ENCODE results near the gene IL32. TPM values are rescaled to one million over a fixed set of nuclear protein-coding genes. Genes with fewer than 3 reads are reported as not detected.

Gene IL32
- total RNA-seq: 1 to 10 TPM in 1 of 2 donors, not detected in 1; 6.2 TPM

GRCh38 chr16:3065069-3065741 lies at the start of gene IL32:
IL32 (plus strand) TSS chr16:3065640; CDS start chr16:3065812, 172 bp downstream.

GRCh38 chr16:3017794-3018506 lies 47.5 kb upstream of the IL32 start, which contains the start of gene CLDN6:
CLDN6 (minus strand) TSS chr16:3018183; CDS start chr16:3016021, 2,162 bp downstream.

GRCh38 chr16:3020247-3020603 lies 45.2 kb upstream of the IL32 start, which contains the start of gene TNFRSF12A:
TNFRSF12A (plus strand) TSS chr16:3020368; CDS start chr16:3020398, 30 bp downstream.

GRCh38 chr16:3023669-3024478 lies 41.6 kb upstream of the IL32 start, which contains the start of the genes HCFC1R1 and THOC6:
HCFC1R1 (minus strand) TSS chr16:3023942; CDS start chr16:3023941, 1 bp downstream.
THOC6 (plus strand) TSS chr16:3024035; CDS start chr16:3024327, 292 bp downstream.

GRCh38 chr16:3036726-3037315 lies 28.6 kb upstream of the IL32 start, which contains the start of gene BICDL2:
BICDL2 (minus strand) TSS chr16:3036944; CDS start chr16:3035496, 1,448 bp downstream.

GRCh38 chr16:3045758-3046640 lies 19.4 kb upstream of the IL32 start, which contains the start of gene MMP25:
MMP25 (plus strand) TSS chr16:3046561; CDS start chr16:3046918, 357 bp downstream.

GRCh38 chr16:3098459-3099394 lies 33.3 kb downstream of the IL32 start, which contains the start of gene ZSCAN10:
ZSCAN10 (minus strand) TSS chr16:3099294; CDS start chr16:3092937, 6,357 bp downstream.

GRCh38 chr16:3112058-3112880 lies 46.8 kb downstream of the IL32 start, which contains the start of gene ZNF205:
ZNF205 (plus strand) TSS chr16:3112586; CDS start chr16:3113431, 845 bp downstream.

Small RNAs within 50 kb of the gene (small RNA-seq; reads per million reads assigned to genes)
- gene RNU1-22P: 0.21 to 0.52 reads per million in 2 donors

Other genes with a start within 250 kb of the IL32 start
- gene PRSS21, start 248.4 kb upstream of the IL32 start, total RNA-seq: 1 to 10 TPM in 1 of 2 donors, not detected in 1; 1.4 TPM
- not detected for gene ZG16B, start 235.3 kb upstream of the IL32 start, total RNA-seq
- not detected for gene PRSS22, start 207.5 kb upstream of the IL32 start, total RNA-seq
- gene FLYWCH2, start 182.4 kb upstream of the IL32 start, total RNA-seq: 10 to 100 TPM; 47.8 to 57.6 TPM
- 100 to 1,000 TPM in 1 of 2 donors, 10 to 100 TPM in 1; 54.6 to 113 TPM for gene FLYWCH1, start 153.7 kb upstream of the IL32 start, total RNA-seq
- under 1 TPM; 0.33 to 0.34 TPM for gene KREMEN2, start 101.4 kb upstream of the IL32 start, total RNA-seq
- 10 to 100 TPM in 1 of 2 donors, 1 to 10 TPM in 1; 9.6 to 22.0 TPM for gene PAQR4, start 96.3 kb upstream of the IL32 start, total RNA-seq
- 10 to 100 TPM; 16.5 to 52.3 TPM for gene PKMYT1, start 85.2 kb upstream of the IL32 start, total RNA-seq
- gene CLDN9, start 52.7 kb upstream of the IL32 start, total RNA-seq: not detected
- gene CLDN6, start 47.5 kb upstream of the IL32 start, total RNA-seq: not detected
- gene TNFRSF12A, start 45.3 kb upstream of the IL32 start, total RNA-seq: 10 to 100 TPM; 16.9 to 35.6 TPM
- gene HCFC1R1, start 41.7 kb upstream of the IL32 start, total RNA-seq: 10 to 100 TPM; 11.7 to 19.6 TPM
- gene THOC6, start 41.6 kb upstream of the IL32 start, total RNA-seq: 10 to 100 TPM; 24.0 to 25.5 TPM
- not detected for gene BICDL2, start 28.7 kb upstream of the IL32 start, total RNA-seq
- gene MMP25, start 19.1 kb upstream of the IL32 start, total RNA-seq: under 1 TPM; under 0.01 to 1.00 TPM
- gene ZSCAN10, start 33.7 kb downstream of the IL32 start, total RNA-seq: not detected
- 10 to 100 TPM; 17.6 to 18.2 TPM for gene ZNF205, start 46.9 kb downstream of the IL32 start, total RNA-seq
- gene ZNF213, start 69.4 kb downstream of the IL32 start, total RNA-seq: 1 to 10 TPM; 7.0 to 7.9 TPM
- not detected for gene OR1F1, start 122.6 kb downstream of the IL32 start, total RNA-seq
- gene ZNF200, start 169.5 kb downstream of the IL32 start, total RNA-seq: 10 to 100 TPM in 1 of 2 donors, 1 to 10 TPM in 1; 9.3 to 12.3 TPM
- under 1 TPM; 0.33 to 0.34 TPM for gene MEFV, start 191.0 kb downstream of the IL32 start, total RNA-seq
- gene ZNF263, start 217.9 kb downstream of the IL32 start, total RNA-seq: 10 to 100 TPM; 33.3 to 41.6 TPM
- gene TIGD7, start 239.8 kb downstream of the IL32 start, total RNA-seq: 1 to 10 TPM; 2.0 to 3.8 TPM
- 10 to 100 TPM; 22.4 to 23.3 TPM for gene ZNF75A, start 239.9 kb downstream of the IL32 start, total RNA-seq

All from melanocyte of skin (primary cell).